Activated naive CD4-positive, alpha-beta T cell treated with anti-CD3 and anti-CD28 coated beads, Interleukin-2, amount 10 ng/mL, durations not matched to agents 7 days and 5 days (primary cell): ENCODE data around the gene PIK3CB.
"Not testable (repeated sequence)": the region's sequence is repeated elsewhere in the genome, so short reads cannot be mapped to it uniquely, and the experiment has no call there.

Experiments
- CTCF ChIA-PET: fragments of 350-600 bp; sonication (Branson Sonifier 250); formaldehyde crosslinking; loops from one replicate; lab custom pipeline; 2021; ENCODE audit warnings: antibody characterized with exemption; lab: Charles Lee
- DNase-seq: peaks from one replicate; pipeline ENCODE4 v3.0.0-alpha.2; 2020
- H3K27ac Mint-ChIP-seq: one replicate; pipeline ENCODE4 v1.8.0; 2021; ENCODE audit warnings: mild to moderate bottlenecking, moderate library complexity, mixed read lengths
- H3K27me3 Mint-ChIP-seq: one replicate; pipeline ENCODE4 v1.8.0; 2021; ENCODE audit warnings: mild to moderate bottlenecking, mixed read lengths
- H3K36me3 Mint-ChIP-seq: one replicate; pipeline ENCODE4 v1.8.0; 2021; ENCODE audit warnings: mixed read lengths
- H3K4me1 Mint-ChIP-seq: one replicate; pipeline ENCODE4 v1.8.0; 2021; ENCODE audit warnings: mixed read lengths
- H3K4me3 Mint-ChIP-seq: one replicate; pipeline ENCODE4 v1.8.0; 2021; ENCODE audit warnings: mild to moderate bottlenecking, moderate library complexity, mixed read lengths
- H3K9me3 Mint-ChIP-seq: one replicate; pipeline ENCODE4 v1.8.0; 2021; ENCODE audit warnings: mixed read lengths

Gene PIK3CB

DNA sequence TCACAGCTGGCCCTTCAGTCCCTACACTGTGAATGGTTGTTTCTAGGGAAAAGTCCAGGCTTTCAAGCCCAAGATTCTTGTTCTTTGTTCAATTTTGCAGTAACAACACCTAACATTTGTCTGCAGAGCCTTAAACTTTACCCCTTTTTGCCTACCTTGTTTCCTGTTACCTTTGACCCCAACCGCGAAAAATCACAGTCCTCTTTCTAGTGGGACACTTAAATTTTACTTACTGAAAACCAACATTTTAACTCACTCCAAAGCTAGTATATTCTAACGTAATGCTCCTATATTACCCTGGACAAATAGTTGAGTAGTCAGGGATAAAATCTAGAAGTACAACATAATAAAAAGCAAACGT is 649 bp upstream of the PIK3CB start:
- Mint-ChIP-seq H3K4me3 (peak overlapping the region; percentile 86), H3K27me3 (no peaks in the 10 kb centered on the region), H3K4me1 (peaks cover 23% of the 10 kb centered on the region), H3K27ac (peak overlapping the region; percentile 87), H3K36me3 (peaks cover 11% of the 10 kb centered on the region), H3K9me3 (no peaks in the 10 kb centered on the region)
- no peak for DNase-seq
- CTCF ChIA-PET = interaction anchor here (1.3 to 2.8 kb wide), 2 partner anchors 80 to 101 kb away, joined by 3 to 15 read pairs; no protein-coding TSS in a partner anchor

DNA sequence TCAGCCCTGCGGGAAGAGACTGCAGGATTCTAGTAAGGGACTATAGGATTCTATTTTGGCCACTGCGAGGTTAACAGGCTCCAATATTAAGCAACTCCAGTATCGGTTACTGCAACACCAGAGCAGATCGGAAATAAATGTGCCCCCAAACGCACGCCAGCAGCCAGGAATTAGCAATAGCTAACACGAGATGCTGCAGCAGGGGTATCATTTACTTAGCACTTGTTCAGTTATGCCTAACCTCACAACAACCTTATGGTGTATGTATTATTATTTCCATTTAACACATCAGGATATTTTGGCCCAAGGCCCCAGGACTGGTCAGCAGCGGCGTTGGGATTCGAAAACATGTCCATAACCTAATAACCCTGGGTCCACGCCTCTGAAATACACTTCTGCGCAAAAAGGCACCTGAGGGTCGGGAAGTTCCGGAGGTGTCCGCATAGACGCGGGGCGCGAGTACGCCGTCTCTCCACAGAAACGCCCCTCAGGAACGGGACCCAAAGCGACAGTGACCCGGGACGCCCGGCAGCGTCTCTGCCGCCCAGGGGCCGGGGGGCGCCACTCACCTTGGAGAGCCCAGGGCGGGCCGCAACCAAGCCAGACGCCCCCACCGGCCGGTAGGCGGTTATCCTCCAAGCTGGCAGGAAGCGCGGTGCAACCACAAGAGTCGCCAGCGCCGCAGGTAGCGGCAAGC is 681 bp downstream of the PIK3CB start:
- H3K27ac Mint-ChIP-seq = peak overlapping the region; percentile 62
- no peaks in the 10 kb centered on the region for H3K9me3 Mint-ChIP-seq
- CTCF ChIA-PET = interaction anchor here (2.8 kb wide), 1 partner anchor 82 kb away, joined by 15 read pairs; no protein-coding TSS in a partner anchor
- peak; percentile 23 for DNase-seq
- H3K36me3 Mint-ChIP-seq = peaks cover 16% of the 10 kb centered on the region
- H3K4me1 Mint-ChIP-seq = peaks cover 23% of the 10 kb centered on the region
- no peaks in the 10 kb centered on the region for H3K27me3 Mint-ChIP-seq
- H3K4me3 Mint-ChIP-seq = peak overlapping the region; percentile 86

- H3K36me3 Mint-ChIP-seq = peaks cover 16% of the 10 kb centered on the region
- DNase-seq, H3K27me3 Mint-ChIP-seq, H3K9me3 Mint-ChIP-seq, H3K27ac Mint-ChIP-seq, CTCF ChIA-PET, H3K4me3 Mint-ChIP-seq: not testable (repeated sequence)
- peaks cover 23% of the 10 kb centered on the region for H3K4me1 Mint-ChIP-seq
Measured at GRCh38 chr3:138832473-138833057, 2.2 kb downstream of the PIK3CB start.

DNA sequence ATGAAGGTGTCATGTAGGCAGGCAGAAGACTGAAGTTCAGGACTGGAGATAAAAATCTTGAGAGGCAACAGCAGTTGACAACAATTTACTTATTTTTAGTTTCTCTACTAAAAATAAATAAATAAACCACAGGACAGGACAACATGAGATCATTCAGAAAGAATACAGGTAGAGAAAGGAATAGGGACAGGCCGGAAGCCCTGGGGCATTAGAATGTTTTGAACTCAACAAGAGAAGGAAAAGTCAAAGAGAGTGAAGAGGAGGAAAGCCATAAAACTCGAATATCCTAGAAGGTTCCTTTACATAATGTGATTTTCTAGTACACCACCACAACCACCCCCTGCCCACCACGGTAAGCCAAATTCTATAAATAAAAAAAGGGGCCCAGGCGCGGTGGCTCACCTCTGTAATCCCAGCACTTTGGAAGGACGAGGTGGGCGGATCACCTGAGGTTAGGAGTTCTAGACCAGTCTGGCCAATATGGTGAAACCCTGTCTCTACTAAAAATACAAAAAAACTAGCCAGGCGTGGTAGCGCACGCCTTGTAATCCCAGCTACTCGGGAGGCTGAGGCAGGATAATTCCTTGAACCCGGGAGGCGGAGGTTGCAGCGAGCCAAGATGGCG is 4.7 kb downstream of the PIK3CB start:
- Mint-ChIP-seq H3K27me3 (no peaks in the 10 kb centered on the region), H3K4me1 (peaks cover 17% of the 10 kb centered on the region), H3K9me3 (no peaks in the 10 kb centered on the region), H3K27ac (no peak overlapping the region), H3K4me3 (no peak overlapping the region), H3K36me3 (peaks cover 28% of the 10 kb centered on the region)
- no peak for DNase-seq
- CTCF ChIA-PET = no interaction called here

DNA sequence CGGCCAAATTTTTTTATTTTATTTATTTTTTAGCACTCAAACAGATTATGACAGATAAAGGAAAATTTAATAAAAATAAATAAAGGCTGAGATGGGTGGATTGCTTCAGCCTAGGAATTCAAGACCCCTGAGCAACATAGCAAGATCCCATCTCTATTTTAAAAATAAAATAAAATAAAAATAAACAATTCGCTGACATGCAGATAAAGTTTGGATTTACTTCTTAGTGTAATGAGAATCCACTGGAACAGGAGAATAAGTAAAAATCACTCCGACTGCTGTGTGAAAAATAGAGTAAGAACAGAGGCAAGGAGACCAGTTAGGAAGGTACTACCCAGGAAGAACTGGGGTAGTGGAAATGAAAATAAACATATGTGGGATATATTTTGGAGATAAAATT is 5.6 kb downstream of the PIK3CB start:
- H3K27ac Mint-ChIP-seq = no peak overlapping the region
- no peaks in the 10 kb centered on the region for H3K9me3 Mint-ChIP-seq
- H3K4me3 Mint-ChIP-seq = no peak overlapping the region
- no peaks in the 10 kb centered on the region for H3K27me3 Mint-ChIP-seq
- peaks cover 16% of the 10 kb centered on the region for H3K4me1 Mint-ChIP-seq
- H3K36me3 Mint-ChIP-seq = peaks cover 33% of the 10 kb centered on the region
- CTCF ChIA-PET = no interaction called here
- DNase-seq = no peak

- H3K27me3 Mint-ChIP-seq = no peaks in the 10 kb centered on the region
- CTCF ChIA-PET = no interaction called here
- no peak overlapping the region for H3K4me3 Mint-ChIP-seq
- no peak for DNase-seq
- peaks cover 6% of the 10 kb centered on the region for H3K4me1 Mint-ChIP-seq
- H3K27ac Mint-ChIP-seq = no peak overlapping the region
- H3K9me3 Mint-ChIP-seq = no peaks in the 10 kb centered on the region
- H3K36me3 Mint-ChIP-seq = peaks cover 26% of the 10 kb centered on the region
Measured at GRCh38 chr3:138827222-138827621, 7.5 kb downstream of the PIK3CB start.

- Mint-ChIP-seq H3K9me3 (no peaks in the 10 kb centered on the region), H3K4me1 (no peaks in the 10 kb centered on the region), H3K27ac (no peak overlapping the region), H3K36me3 (peaks cover 22% of the 10 kb centered on the region), H3K4me3 (no peak overlapping the region), H3K27me3 (no peaks in the 10 kb centered on the region)
- CTCF ChIA-PET = interaction anchor here (1.7 kb wide), 1 partner anchor 91 kb away, joined by 5 read pairs; no protein-coding TSS in a partner anchor
- DNase-seq = no peak
Measured at GRCh38 chr3:138825336-138825735, 9.4 kb downstream of the PIK3CB start.

DNA sequence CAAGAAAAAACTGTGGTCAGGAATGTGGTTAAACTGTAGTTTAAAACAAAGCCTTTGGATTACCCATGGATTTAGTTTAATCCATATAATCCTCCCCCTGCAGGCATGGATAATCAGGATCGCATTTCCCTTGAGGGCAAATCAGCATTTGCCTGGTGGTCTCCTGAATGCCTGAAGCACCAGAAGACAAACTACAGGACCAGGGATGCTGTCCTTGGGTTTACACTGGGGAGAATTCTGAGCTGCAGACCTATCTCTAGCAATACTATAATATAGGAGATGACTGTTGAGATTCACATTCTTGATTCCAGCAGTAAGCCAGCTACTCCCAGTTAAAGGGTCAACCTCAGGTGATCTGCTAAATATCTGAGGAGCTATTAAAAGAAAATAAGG is 10.6 kb downstream of the PIK3CB start:
- Mint-ChIP-seq H3K36me3 (peaks cover 19% of the 10 kb centered on the region), H3K9me3 (no peaks in the 10 kb centered on the region), H3K4me1 (no peaks in the 10 kb centered on the region), H3K27ac (no peak overlapping the region), H3K4me3 (no peak overlapping the region), H3K27me3 (no peaks in the 10 kb centered on the region)
- no peak for DNase-seq
- CTCF ChIA-PET = interaction anchor here (1.7 kb wide), 1 partner anchor 92 kb away, joined by 5 read pairs; no protein-coding TSS in a partner anchor

- CTCF ChIA-PET, H3K4me1 Mint-ChIP-seq, DNase-seq, H3K4me3 Mint-ChIP-seq, H3K27me3 Mint-ChIP-seq, H3K27ac Mint-ChIP-seq, H3K9me3 Mint-ChIP-seq: not testable (repeated sequence)
- peaks cover 11% of the 10 kb centered on the region for H3K36me3 Mint-ChIP-seq
Measured at GRCh38 chr3:138820379-138820778, 14.3 kb downstream of the PIK3CB start.

GRCh38 chr3:138818185-138818860 is 16.4 kb downstream of the PIK3CB start:
- no peak overlapping the region for H3K27ac Mint-ChIP-seq
- peaks cover 9% of the 10 kb centered on the region for H3K36me3 Mint-ChIP-seq
- H3K4me1 Mint-ChIP-seq = peaks cover 22% of the 10 kb centered on the region
- no peak overlapping the region for H3K4me3 Mint-ChIP-seq
- H3K27me3 Mint-ChIP-seq = no peaks in the 10 kb centered on the region
- H3K9me3 Mint-ChIP-seq = no peaks in the 10 kb centered on the region
- no peak for DNase-seq
- CTCF ChIA-PET = interaction anchor here (0.9 to 1.1 kb wide), 2 partner anchors 17 to 54 kb away, joined by 3 read pairs; no protein-coding TSS in a partner anchor

- H3K36me3 Mint-ChIP-seq = peaks cover 9% of the 10 kb centered on the region
- no peaks in the 10 kb centered on the region for H3K27me3 Mint-ChIP-seq
- CTCF ChIA-PET = interaction anchor here (0.9 to 1.1 kb wide), 2 partner anchors 16 to 53 kb away, joined by 3 read pairs; no protein-coding TSS in a partner anchor
- H3K4me3 Mint-ChIP-seq = no peak overlapping the region
- no peak for DNase-seq
- H3K9me3 Mint-ChIP-seq = no peaks in the 10 kb centered on the region
- peaks cover 22% of the 10 kb centered on the region for H3K4me1 Mint-ChIP-seq
- no peak overlapping the region for H3K27ac Mint-ChIP-seq
Measured at GRCh38 chr3:138817695-138818094, 17.0 kb downstream of the PIK3CB start.

DNA sequence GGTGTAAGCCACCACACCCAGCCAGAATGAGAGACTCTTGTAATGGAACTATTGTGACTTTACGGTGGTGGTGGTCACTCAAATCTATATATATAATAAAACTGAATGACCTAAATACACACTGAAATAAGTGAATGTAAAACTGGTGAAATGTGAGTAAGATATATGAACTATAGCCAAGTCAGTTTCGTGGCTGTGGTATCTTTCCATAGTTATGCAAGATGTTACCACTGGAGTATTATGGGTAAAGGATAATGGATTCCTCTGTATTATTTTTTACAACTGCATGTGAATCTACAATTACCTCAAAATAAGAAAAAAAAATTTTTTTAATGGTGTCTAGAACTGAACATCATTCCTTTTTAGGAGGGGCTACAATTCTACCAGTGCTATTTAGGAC is 21.9 kb downstream of the PIK3CB start:
- H3K4me3 Mint-ChIP-seq = no peak overlapping the region
- peaks cover 26% of the 10 kb centered on the region for H3K4me1 Mint-ChIP-seq
- H3K9me3 Mint-ChIP-seq = no peaks in the 10 kb centered on the region
- no peak for DNase-seq
- CTCF ChIA-PET = no interaction called here
- peaks cover 9% of the 10 kb centered on the region for H3K36me3 Mint-ChIP-seq
- H3K27ac Mint-ChIP-seq = no peak overlapping the region
- H3K27me3 Mint-ChIP-seq = no peaks in the 10 kb centered on the region

GRCh38 chr3:138809500-138810256 is 25.1 kb downstream of the PIK3CB start:
- no peak for DNase-seq
- Mint-ChIP-seq H3K27ac (no peak overlapping the region), H3K4me1 (peaks cover 16% of the 10 kb centered on the region), H3K4me3 (no peak overlapping the region), H3K27me3 (no peaks in the 10 kb centered on the region), H3K36me3 (peaks cover 9% of the 10 kb centered on the region), H3K9me3 (no peaks in the 10 kb centered on the region)
- CTCF ChIA-PET = no interaction called here
